ENCODE data around the gene TFEB. TPM values are rescaled to one million over a fixed set of nuclear protein-coding genes. Genes with fewer than 3 reads are reported as not detected.

The TFEB gene
- total RNA-seq, 1 experiment from 2014 or later, result 7.3 TPM

DNA sequence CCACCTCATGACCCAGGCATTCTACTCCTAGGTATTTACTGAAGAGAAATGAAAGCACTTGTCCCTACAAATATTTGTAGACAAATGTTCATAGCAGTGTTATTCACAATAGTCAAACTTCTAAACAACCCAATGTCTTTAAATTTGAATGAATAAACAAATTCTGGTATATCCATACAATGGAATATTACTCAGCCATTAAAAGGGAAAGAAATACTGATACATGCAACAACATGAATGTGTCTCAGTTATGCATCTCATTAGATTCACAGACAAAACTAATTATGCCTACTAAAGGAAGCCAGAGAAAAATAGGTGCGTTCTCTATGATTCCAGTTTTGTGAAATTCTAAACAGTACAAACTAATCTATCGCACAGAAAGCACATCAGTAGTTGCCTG lies 66.4 kb downstream of the TFEB start:
- Histone ChIP-seq H3K36me3 (ENCODE audit: low read depth) (no peaks in the 10 kb centered on the region), H3K9me2 (ENCODE audit: insufficient read depth) (no peaks in the 10 kb centered on the region), H3K27me3 (ENCODE audit: insufficient read depth, low read depth) (peaks cover 65% of the 10 kb centered on the region), H3K4me3 (no peak overlapping the region), H3K9me3 (ENCODE audit: insufficient read depth, low read depth) (no peaks in the 10 kb centered on the region), H4K20me1 (ENCODE audit: insufficient read depth) (no peaks in the 10 kb centered on the region), H3K4me2 (no peak overlapping the region), H3K27ac (no peak overlapping the region), H3F3A (ENCODE audit: insufficient read depth, low read depth) (no peaks in the 10 kb centered on the region), H3K4me1 (replicated peaks; ENCODE audit: insufficient read depth) (no peaks in the 10 kb centered on the region), H2AFZ (no peak overlapping the region), H3K79me2 (ENCODE audit: low read depth) (no peaks in the 10 kb centered on the region)
- intact Hi-C loops (cut with micrococcal nuclease; ENCODE audit: unreplicated experiment), result no loop called here
- CTCF ChIA-PET, result no interaction called here
- POLR2A ChIA-PET (ENCODE audit: unreplicated experiment), result no interaction called here
- no TSS peak for BruUV-seq (replicated peaks)
- no peak for DNase-seq
- TF ChIP-seq, protein P1, sequence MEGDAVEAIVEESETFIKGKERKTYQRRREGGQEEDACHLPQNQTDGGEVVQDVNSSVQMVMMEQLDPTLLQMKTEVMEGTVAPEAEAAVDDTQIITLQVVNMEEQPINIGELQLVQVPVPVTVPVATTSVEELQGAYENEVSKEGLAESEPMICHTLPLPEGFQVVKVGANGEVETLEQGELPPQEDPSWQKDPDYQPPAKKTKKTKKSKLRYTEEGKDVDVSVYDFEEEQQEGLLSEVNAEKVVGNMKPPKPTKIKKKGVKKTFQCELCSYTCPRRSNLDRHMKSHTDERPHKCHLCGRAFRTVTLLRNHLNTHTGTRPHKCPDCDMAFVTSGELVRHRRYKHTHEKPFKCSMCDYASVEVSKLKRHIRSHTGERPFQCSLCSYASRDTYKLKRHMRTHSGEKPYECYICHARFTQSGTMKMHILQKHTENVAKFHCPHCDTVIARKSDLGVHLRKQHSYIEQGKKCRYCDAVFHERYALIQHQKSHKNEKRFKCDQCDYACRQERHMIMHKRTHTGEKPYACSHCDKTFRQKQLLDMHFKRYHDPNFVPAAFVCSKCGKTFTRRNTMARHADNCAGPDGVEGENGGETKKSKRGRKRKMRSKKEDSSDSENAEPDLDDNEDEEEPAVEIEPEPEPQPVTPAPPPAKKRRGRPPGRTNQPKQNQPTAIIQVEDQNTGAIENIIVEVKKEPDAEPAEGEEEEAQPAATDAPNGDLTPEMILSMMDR (conservative IDR thresholded peaks at IDR 0.05), result no peak
- TF ChIP-seq EZH2 (IDR thresholded peaks at IDR 0.05; ENCODE audit: low read depth), result no peak

GRCh38 chr6:41667195-41667594 lies 68.2 kb downstream of the TFEB start:
- POLR2A ChIA-PET (ENCODE audit: unreplicated experiment), result no interaction called here

GRCh38 chr6:41664271-41664670 lies 71.1 kb downstream of the TFEB start:
- intact Hi-C loops (cut with micrococcal nuclease; ENCODE audit: unreplicated experiment), result no loop called here
- no peaks in the 10 kb centered on the region for H3K79me2 ChIP-seq (ENCODE audit: low read depth)
- no peak for DNase-seq
- ChIA-PET POLR2A (ENCODE audit: unreplicated experiment) (no interaction called here), CTCF (no interaction called here)
- H3K36me3 ChIP-seq (ENCODE audit: low read depth), result no peaks in the 10 kb centered on the region
- TF ChIP-seq EZH2 (IDR thresholded peaks at IDR 0.05; ENCODE audit: low read depth), result no peak
- TF ChIP-seq, protein P1 (conservative IDR thresholded peaks at IDR 0.05), result no peak
- H3K4me2 ChIP-seq, result no peak overlapping the region
- H3K27ac ChIP-seq, result no peak overlapping the region
- no peak overlapping the region for H3K4me3 ChIP-seq
- BruUV-seq (replicated peaks), result no TSS peak
- H2AFZ ChIP-seq, result no peak overlapping the region
- H4K20me1 ChIP-seq (ENCODE audit: insufficient read depth), result no peaks in the 10 kb centered on the region
- no peaks in the 10 kb centered on the region for H3K9me3 ChIP-seq (ENCODE audit: insufficient read depth, low read depth)
- no peaks in the 10 kb centered on the region for H3K4me1 ChIP-seq (replicated peaks; ENCODE audit: insufficient read depth)
- no peaks in the 10 kb centered on the region; the same call in 1 of the 2 replicates for H3K9me2 ChIP-seq (ENCODE audit: insufficient read depth)
- H3K27me3 ChIP-seq (ENCODE audit: insufficient read depth, low read depth), result peaks cover 72% of the 10 kb centered on the region
- no peaks in the 10 kb centered on the region for H3F3A ChIP-seq (ENCODE audit: insufficient read depth, low read depth)

More at GRCh38 chr6:41667195-41667594, 68.2 kb downstream of the TFEB start:
- no peaks in the 10 kb centered on the region for H3K79me2 ChIP-seq (ENCODE audit: low read depth)
- no peak for TF ChIP-seq EZH2 (IDR thresholded peaks at IDR 0.05; ENCODE audit: low read depth)
- TF ChIP-seq, protein P1 (conservative IDR thresholded peaks at IDR 0.05), result no peak
- H3K36me3 ChIP-seq (ENCODE audit: low read depth), result no peaks in the 10 kb centered on the region
- H3K27me3 ChIP-seq (ENCODE audit: insufficient read depth, low read depth), result peaks cover 74% of the 10 kb centered on the region
- H3F3A ChIP-seq (ENCODE audit: insufficient read depth, low read depth), result no peaks in the 10 kb centered on the region
- H3K9me2 ChIP-seq (ENCODE audit: insufficient read depth), result no peaks in the 10 kb centered on the region; the same call in 1 of the 2 replicates
- H3K4me3 ChIP-seq, result no peak overlapping the region
- intact Hi-C loops (cut with micrococcal nuclease; ENCODE audit: unreplicated experiment), result no loop called here
- no peaks in the 10 kb centered on the region for H4K20me1 ChIP-seq (ENCODE audit: insufficient read depth)
- no TSS peak for BruUV-seq (replicated peaks)
- no peaks in the 10 kb centered on the region for H3K9me3 ChIP-seq (ENCODE audit: insufficient read depth, low read depth)
- no peak overlapping the region for H3K27ac ChIP-seq
- no peak overlapping the region for H2AFZ ChIP-seq
- DNase-seq, result no peak
- no peaks in the 10 kb centered on the region for H3K4me1 ChIP-seq (replicated peaks; ENCODE audit: insufficient read depth)
- CTCF ChIA-PET, result no interaction called here
- no peak overlapping the region for H3K4me2 ChIP-seq
